OCI-LY1 (cell line): ENCODE results near the gene PDIA3.

Source experiments
- EZH2 ChIP-seq: fragments of 200-600 bp; sonication (generic), shearing (Covaris generic); IDR thresholded peaks from 2 replicates; pipeline ENCODE4 v1.8.0; 2017; ENCODE audit warnings: borderline replicate concordance, mixed run types, mild to moderate bottlenecking, antibody characterized with exemption, low read length, moderate library complexity, mixed read lengths
- TF ChIP-seq, protein P1 (sequence below): fragments of 200-600 bp; sonication (generic), shearing (Covaris generic); IDR thresholded peaks from 2 replicates; pipeline ENCODE4 v1.5.1; 2017; ENCODE audit warnings: mild to moderate bottlenecking, antibody characterized with exemption, low read length, moderate library complexity, mixed read lengths

DNA sequence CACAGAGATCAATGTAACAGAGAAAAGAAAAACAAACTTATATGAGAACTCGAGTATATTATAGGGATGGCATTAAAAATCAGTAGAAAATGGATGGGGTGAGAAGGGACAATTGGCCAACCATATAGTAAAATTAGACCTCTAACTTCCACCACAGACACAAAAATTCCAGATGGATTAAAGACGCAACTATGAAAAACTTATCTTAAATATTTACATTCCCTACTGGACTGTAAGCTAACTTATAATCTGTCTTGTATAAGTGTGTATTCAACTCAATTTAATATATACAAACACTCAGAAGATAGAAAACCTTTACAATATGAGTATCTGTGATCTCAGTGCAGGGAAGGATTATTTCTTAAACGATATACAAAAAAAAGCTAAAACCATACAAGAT is 75.3 kb downstream of the PDIA3 start:
- TF ChIP-seq, protein P1, sequence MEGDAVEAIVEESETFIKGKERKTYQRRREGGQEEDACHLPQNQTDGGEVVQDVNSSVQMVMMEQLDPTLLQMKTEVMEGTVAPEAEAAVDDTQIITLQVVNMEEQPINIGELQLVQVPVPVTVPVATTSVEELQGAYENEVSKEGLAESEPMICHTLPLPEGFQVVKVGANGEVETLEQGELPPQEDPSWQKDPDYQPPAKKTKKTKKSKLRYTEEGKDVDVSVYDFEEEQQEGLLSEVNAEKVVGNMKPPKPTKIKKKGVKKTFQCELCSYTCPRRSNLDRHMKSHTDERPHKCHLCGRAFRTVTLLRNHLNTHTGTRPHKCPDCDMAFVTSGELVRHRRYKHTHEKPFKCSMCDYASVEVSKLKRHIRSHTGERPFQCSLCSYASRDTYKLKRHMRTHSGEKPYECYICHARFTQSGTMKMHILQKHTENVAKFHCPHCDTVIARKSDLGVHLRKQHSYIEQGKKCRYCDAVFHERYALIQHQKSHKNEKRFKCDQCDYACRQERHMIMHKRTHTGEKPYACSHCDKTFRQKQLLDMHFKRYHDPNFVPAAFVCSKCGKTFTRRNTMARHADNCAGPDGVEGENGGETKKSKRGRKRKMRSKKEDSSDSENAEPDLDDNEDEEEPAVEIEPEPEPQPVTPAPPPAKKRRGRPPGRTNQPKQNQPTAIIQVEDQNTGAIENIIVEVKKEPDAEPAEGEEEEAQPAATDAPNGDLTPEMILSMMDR: no peak
- no peak for TF ChIP-seq EZH2
